OCI-LY3 (cell line): ENCODE results near the gene SNX21.

Experiments
- CTCF ChIP-seq: fragments of 200-600, 300-600 bp; sonication (generic); IDR thresholded peaks from 2 replicates; pipeline ENCODE4 v1.5.1; 2014; ENCODE audit warnings: antibody characterized with exemption, low read length, low read depth
- EZH2phosphoT487 ChIP-seq: fragments of 200-600 bp; shearing (Covaris generic); IDR thresholded peaks from 2 replicates; pipeline ENCODE4 v1.6.1; 2018; ENCODE audit warnings: antibody characterized with exemption, mixed run types, low read depth

- TF ChIP-seq CTCF = no peak
- TF ChIP-seq EZH2phosphoT487 = no peak
These were observed 53.7 kb downstream of the SNX21 start, which contains the start of gene SPATA25 for GRCh38 chr20:45887346-45887715.
